Ovary (tissue), 10 donors: Measurements from ENCODE around the gene PROS1. TPM values are rescaled to one million over a fixed set of nuclear protein-coding genes. Genes with fewer than 3 reads are reported as not detected.

Experiments
- DNase-seq, 5 donors: peaks; one replicate each; pipeline ENCODE4 v3.0.0-alpha.2; 2019 to 2020
- H3K27ac ChIP-seq, 2 donors: fragments of 200-600 bp; one replicate each; pipeline versions ENCODE4 v1.5.1 to v1.8.0; 2019 to 2022
- H3K27me3 ChIP-seq: fragments of 200-600 bp; one replicate; pipeline ENCODE4 v1.8.0; 2022
- H3K36me3 ChIP-seq: fragments of 200-600 bp; sonication (generic); one replicate; pipeline ENCODE4 v1.5.1; 2019
- H3K4me1 ChIP-seq: one replicate; pipeline ENCODE4 v1.8.1; 2013; ENCODE audit warnings: mild to moderate bottlenecking, moderate library complexity; ENCODE audit not compliant: insufficient read depth
- H3K4me3 ChIP-seq: fragments of 200-600 bp; sonication (generic); one replicate; pipeline ENCODE4 v1.5.1; 2017
- H3K9me3 ChIP-seq, 2 donors: fragments of 200-600 bp in 1 of 2; sonication (generic) in 1 of 2; one replicate each; pipeline versions ENCODE4 v1.5.1 to v1.8.1; 2013 to 2019; ENCODE audit warnings: mild to moderate bottlenecking in 1 of 2, moderate library complexity in 1 of 2
- CTCF ChIP-seq, 3 donors: fragments of 450-650 bp in 2 of 3; fragments of 200-600 bp in 1 of 3; IDR thresholded peaks; one replicate each; pipeline versions ENCODE4 v1.5.1 to v1.8.0; 2016 to 2022; ENCODE audit warnings: antibody characterized with exemption in 3 of 3, mild to moderate bottlenecking in 1 of 3
- EP300 ChIP-seq: sonication (generic); formaldehyde crosslinking; IDR thresholded peaks from one replicate; pipeline ENCODE4 v1.6.1; 2017; ENCODE audit warnings: antibody characterized with exemption
- POLR2A ChIP-seq: fragments of 450-650 bp; IDR thresholded peaks from one replicate; pipeline ENCODE4 v1.6.1; 2017; ENCODE audit warnings: antibody characterized with exemption, mild to moderate bottlenecking, moderate library complexity
- WGBS, 3 donors: extraction: QIAGEN DNeasy Blood & Tissue Kit in 1 of 3; methylation state at CpG; one replicate each; pipeline versions ENCODE4 v1.1.5 to v1.1.7; 2013 to 2017; 5-methylcytosine and 5-hydroxymethylcytosine counted together
- intact Hi-C, 4 donors: fragments of 100-400 bp; cut with DNase I; formaldehyde crosslinking; loops; one replicate each; pipeline versions ENCODE4 v1.11.0 to v1.15.1; 2022 to 2023
- long read RNA-seq, 3 donors: library from polyadenylated mRNA in 2 of 3; unstranded in 2 of 3; transcript quantifications; one replicate each; pipeline ENCODE4 v2.0.0 and lab custom pipeline, GENCODE V29; 2021 to 2026
- polyA plus RNA-seq, 2 donors: library from polyadenylated mRNA; stranded (reverse); fragments of 200-250 nt in 1 of 2; fragments of 350-450 nt in 1 of 2; fragmentation: Illumina TruSeq in 1 of 2; extraction: RNeasy Lipid Tissue Mini Kit (QIAGEN cat#74804) in 1 of 2; gene quantifications; one replicate each; pipeline ENCODE4 v1.2.3, GENCODE V29; 2013 to 2014
- total RNA-seq, 7 donors: library from RNA; depleted of rRNA in 2 of 7; stranded (reverse); fragments of >200 nt in 2 of 7; fragmentation: NEBNext Ultra II Directional in 3 of 7; extraction: Animal tissue kit (Norgen Biotek cat#: 25700) in 3 of 7; gene quantifications; one replicate each; pipeline versions ENCODE4 v1.1.0 to v1.2.4, GENCODE V29; 2016 to 2023
- donor health status: DM: no; HTN: no; CAD: no; lungs with moderate emphysema.
- donor health status: DM: no; HTN: no; CAD: no.
- donor health status: Bipolar disorder and iron deficiency.
- donor health status: DM: yes; HTN: yes; CAD: no.
- donor health status: DM: no; HTN: no; CAD: no.
- donor health status: DM: yes; HTN: yes; CAD: no.

PROS1 gene
- 10 to 100 TPM; 41.6 to 95.1 (median 50.0) TPM for total RNA-seq
- polyA plus RNA-seq: 10 to 100 TPM; 44.0 to 68.8 TPM
- long read RNA-seq, donor 1, transcript PROS1-202 (15 exons, 3,583 nt): major isoform, 53 of 73 reads
- long read RNA-seq, donor 1, partial matches to known transcripts: 10 of 73 reads
- long read RNA-seq, donor 1, other reads (novel, unspliced or antisense): 7 of 73 reads
- long read RNA-seq, donor 2, transcript PROS1-202 (15 exons, 3,583 nt): major isoform, 10 of 10 reads
- long read RNA-seq, donor 2, partial matches to known transcripts: 0 of 10 reads
- long read RNA-seq, donor 2, other reads (novel, unspliced or antisense): 0 of 10 reads
- long read RNA-seq, donor 3, transcript PROS1-212 (16 exons, 3,432 nt): minor isoform, 21 of 391 reads
- long read RNA-seq, donor 3, transcript PROS1-202 (15 exons, 3,583 nt): major isoform, 338 of 391 reads
- long read RNA-seq, donor 3, partial matches to known transcripts: 13 of 391 reads
- long read RNA-seq, donor 3, other reads (novel, unspliced or antisense): 18 of 391 reads

DNA sequence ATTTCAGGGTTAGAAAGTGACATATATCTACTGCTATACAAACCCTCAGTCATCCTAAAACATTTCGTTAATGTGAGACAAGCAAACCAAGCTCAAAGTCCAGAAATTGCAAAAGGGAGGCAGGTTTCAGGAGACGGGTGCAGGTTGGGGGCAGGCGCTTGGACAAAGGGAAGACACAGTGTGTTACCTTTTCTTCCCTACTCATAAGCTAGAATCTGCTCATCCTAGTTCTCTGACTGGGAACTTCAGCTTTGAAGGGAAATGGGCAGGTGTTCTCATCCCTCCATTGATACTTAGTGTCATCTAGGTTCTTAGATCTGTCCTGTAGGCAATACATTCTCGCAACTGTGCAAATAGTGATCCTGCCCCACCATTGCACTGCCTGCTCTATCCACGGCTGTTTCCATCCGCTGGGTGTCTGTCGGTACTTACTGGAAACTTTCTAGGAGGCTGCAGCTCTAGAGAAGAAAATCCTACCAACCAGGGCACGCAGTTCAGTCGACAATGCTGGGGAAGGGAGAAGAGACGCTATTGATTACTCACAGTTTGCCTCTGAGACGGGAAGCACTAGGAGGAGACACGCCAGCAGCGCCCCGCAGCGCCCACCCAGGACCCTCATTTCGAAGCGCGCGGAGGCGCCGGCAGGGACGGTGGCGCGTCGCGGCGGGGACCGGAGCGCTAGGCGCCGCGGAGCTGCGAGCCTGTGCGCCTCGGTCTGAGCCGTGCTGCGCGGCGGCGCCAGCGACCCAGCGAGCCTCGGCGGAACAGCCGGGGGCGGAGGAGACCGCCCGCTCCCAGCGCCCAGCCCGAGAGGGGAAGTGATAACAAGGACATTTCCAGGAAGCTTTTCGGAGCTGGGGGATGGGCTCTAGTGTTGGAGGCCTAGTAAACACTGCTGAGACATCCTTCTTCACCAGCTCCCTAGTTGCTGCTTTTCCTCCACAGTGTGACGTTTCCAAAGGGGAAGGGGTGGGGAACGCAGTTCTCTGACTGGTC, at the start of gene PROS1:
PROS1 (minus strand) TSS at position 766 of the 996 bp plus-strand sequence; CDS start at position 619, 147 bp downstream.
- no peaks in the 10 kb centered on the region for H3K27me3 ChIP-seq
- intact Hi-C loops: no loop called here
- peak within 1 kb of the TSS; percentile 67 to 96 for H3K27ac ChIP-seq
- peak; percentile 86 to 94 (median 89) for DNase-seq
- 0 to 1% (median 1%) methylated on average over 53 of the region's 53 CpGs for WGBS, 3 donors
- TF ChIP-seq POLR2A (peak; percentile 65), EP300 (peak; percentile 59), CTCF (IDR thresholded peaks at IDR 0.05) (no peak)
- no peaks in the 10 kb centered on the region for H3K4me1 ChIP-seq
- H3K36me3 ChIP-seq: no peaks in the 10 kb centered on the region
- no peaks in the 10 kb centered on the region for H3K9me3 ChIP-seq
- peak within 1 kb of the TSS; percentile 61 for H3K4me3 ChIP-seq

GRCh38 chr3:94020293-94020692, 46.6 kb upstream of the PROS1 start:
- Histone ChIP-seq H3K27ac (no peak overlapping the region), H3K9me3 (no peaks in the 10 kb centered on the region), H3K27me3 (no peaks in the 10 kb centered on the region), H3K4me1 (no peaks in the 10 kb centered on the region), H3K36me3 (no peaks in the 10 kb centered on the region), H3K4me3 (no peak overlapping the region)
- WGBS, 3 donors: 77 to 89% (median 87%) methylated on average over 3 of the region's 3 CpGs
- intact Hi-C loops: no loop called here
- no peak for DNase-seq
- TF ChIP-seq EP300 (no peak), CTCF (IDR thresholded peaks at IDR 0.05) (no peak), POLR2A (no peak)

- 89 to 94% (median 90%) methylated on average over 2 of the region's 2 CpGs for WGBS, 3 donors
- TF ChIP-seq EP300: no peak
- TF ChIP-seq CTCF (IDR thresholded peaks at IDR 0.05): no peak
- no peak for TF ChIP-seq POLR2A
- no peaks in the 10 kb centered on the region for H3K9me3 ChIP-seq
- no peak for DNase-seq
- no peak overlapping the region for H3K4me3 ChIP-seq
- no peaks in the 10 kb centered on the region for H3K27me3 ChIP-seq
- no peak overlapping the region for H3K27ac ChIP-seq
- H3K36me3 ChIP-seq: no peaks in the 10 kb centered on the region
- intact Hi-C loops: no loop called here
- no peaks in the 10 kb centered on the region for H3K4me1 ChIP-seq
Measured at GRCh38 chr3:94019659-94020058, 46.0 kb upstream of the PROS1 start.

GRCh38 chr3:94015025-94015424, 41.3 kb upstream of the PROS1 start:
- Histone ChIP-seq H3K4me1 (no peaks in the 10 kb centered on the region), H3K36me3 (no peaks in the 10 kb centered on the region), H3K4me3 (no peak overlapping the region), H3K27me3 (no peaks in the 10 kb centered on the region), H3K27ac (no peak overlapping the region), H3K9me3 (no peaks in the 10 kb centered on the region)
- no peak for DNase-seq
- intact Hi-C loops: no loop called here
- WGBS, 3 donors: 91 to 96% (median 95%) methylated on average over 1 of the region's 1 CpG
- TF ChIP-seq POLR2A (no peak), CTCF (IDR thresholded peaks at IDR 0.05) (no peak), EP300 (no peak)
